Forelimb muscle (tissue), 1 donor: Measurements from ENCODE around the gene CAMK1. TPM values are rescaled to one million over a fixed set of nuclear protein-coding genes. Genes with fewer than 3 reads are reported as not detected.
"Not testable (repeated sequence)": the region's sequence is repeated elsewhere in the genome, so short reads cannot be mapped to it uniquely, and the experiment has no call there.

Source experiments
- DNase-seq: peaks from one replicate; pipeline ENCODE4 v3.0.0-alpha.2; 2013; ENCODE audit warnings: low read depth
- polyA plus RNA-seq: library from polyadenylated mRNA; unstranded; fragments of 120-200 nt; gene quantifications from one replicate; pipeline ENCODE4 v1.2.1, GENCODE V29; 2013; ENCODE audit not compliant: insufficient read length

Gene CAMK1
- polyA plus RNA-seq, 1 donor = 11.9 TPM

DNA sequence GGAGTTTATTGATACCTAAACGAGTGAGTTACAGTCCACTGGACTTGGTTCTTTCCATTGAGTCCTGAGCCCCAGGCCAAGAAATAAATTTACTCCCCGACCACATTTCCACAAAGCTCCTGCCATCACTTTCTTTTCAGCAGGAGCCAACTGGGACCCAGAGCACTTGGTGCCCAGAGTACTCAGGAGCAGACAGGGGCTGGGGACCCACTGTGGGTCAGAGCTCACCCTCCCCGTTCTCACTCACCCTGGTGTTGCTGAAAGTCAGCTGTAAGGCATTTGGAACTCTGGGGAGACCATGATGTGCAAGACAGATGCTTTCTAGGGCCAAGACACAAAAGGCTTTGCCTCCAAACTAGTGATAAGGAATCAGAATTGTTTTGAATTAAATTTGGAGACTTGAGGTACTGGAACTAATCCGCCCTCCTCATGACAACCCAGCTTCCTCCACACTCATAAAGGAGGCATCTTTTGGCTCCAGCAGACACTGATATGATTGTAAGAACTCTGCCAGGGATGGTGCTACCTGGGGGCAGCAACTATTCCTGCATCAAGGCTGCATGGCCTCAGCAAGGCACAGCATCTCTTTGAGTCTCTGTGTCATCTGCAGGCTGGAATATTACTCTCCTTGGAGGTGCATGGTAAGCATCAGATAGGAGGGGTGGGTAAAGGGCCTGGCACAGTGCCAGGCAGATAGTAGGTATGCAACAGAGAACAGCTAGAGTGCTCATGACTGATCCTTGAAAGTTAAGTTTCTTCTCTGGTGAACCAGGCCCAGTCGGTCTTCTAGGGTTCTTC, 7.3 kb upstream of the CAMK1 start:
- DNase-seq = no peak

DNA sequence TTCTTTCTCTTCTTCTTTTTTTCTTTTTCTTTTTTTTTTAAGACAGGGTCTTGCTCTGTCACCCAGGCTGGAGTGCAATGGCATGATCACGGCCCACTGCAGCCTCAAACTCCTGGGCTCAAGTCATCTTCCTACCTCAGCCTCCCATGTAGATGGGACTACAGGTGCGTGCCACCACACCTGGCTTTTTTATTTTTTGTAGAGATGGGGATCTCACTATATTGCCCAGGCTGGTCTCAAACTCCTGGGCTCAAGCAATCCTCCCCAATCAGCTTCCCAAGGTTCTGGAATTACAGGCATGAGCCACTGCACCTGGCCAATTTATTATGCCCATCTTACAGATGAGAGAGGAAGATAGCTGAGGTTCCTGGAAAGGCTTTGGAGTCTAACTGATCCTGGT, 1.3 kb upstream of the CAMK1 start:
- DNase-seq = not testable (repeated sequence)

DNA sequence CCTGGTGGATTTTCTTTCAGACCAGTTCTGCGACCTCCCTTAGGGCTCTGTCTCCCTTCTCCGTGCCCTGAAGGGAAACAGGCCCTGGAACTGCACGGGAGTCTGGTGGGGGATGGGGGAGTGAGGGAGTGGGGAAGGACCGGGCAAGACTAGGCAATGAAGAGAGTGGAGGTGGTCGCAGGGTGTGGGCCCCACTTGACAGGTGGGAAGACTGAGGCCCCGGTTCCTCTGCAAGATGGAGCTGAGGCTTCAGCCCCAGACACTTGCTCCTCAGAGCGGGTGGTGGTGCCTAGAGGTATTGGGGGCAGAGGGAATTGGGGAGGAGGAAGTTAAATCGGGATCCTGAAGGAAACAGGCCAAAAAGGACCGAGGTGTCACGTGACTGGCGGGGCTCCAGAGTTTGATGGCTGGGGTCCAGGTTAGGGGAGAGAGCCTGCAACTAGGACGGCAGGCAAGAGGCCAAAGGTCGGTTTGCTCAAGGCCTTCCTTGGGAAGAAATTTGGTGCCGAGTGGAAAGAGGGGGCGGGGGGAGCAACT, 597 bp upstream of the CAMK1 start:
- peak; percentile 47 for DNase-seq

DNA sequence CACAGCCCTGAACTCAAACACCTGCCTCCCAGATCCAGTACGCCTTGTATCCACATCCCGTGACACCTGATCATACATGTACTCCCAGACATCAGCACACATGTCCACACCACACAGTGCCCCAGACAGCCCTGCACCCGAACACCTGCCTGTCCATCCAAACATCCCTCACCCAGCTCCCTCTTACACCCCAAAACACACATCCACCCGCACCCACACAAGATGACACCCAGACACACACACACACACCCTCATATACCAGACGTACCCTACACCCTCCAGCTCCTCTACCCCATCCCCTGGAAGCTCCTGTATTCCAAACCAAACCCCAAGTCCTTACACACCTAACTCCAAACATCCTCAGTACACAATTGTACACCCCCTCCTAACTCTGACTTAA, 735 bp downstream of the CAMK1 start:
- DNase-seq = no peak

DNA sequence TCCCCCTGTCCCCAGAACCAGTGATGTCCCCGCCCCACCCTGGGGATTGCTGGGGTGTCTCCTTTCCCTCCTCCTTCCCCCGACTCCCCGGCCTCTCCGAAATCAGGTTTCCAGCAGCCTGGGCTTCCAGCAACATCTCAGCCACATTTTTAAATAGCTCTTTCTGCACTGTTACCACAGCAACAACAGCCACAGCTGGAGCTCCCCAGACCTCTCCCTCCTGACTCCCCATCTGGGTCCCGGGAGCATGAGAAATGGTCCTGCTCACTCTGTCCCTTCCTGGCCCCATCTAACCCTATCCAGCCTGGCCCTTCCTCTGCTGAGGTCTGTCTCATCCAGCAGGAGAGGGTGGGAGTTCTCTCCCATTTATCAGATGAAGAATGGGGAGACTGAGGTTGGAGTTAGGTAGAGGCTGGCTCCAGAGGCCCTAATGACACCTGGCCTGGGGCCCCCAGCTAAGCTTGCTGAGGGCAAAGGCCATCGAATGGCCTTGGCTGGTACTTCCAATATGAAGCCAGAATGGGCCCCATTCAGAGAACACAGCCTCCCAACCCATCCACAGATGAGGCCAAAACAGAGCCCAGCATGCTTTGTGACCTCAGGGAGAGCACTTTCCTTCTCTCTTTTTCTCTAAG, 1.5 kb downstream of the CAMK1 start:
- DNase-seq = no peak

DNA sequence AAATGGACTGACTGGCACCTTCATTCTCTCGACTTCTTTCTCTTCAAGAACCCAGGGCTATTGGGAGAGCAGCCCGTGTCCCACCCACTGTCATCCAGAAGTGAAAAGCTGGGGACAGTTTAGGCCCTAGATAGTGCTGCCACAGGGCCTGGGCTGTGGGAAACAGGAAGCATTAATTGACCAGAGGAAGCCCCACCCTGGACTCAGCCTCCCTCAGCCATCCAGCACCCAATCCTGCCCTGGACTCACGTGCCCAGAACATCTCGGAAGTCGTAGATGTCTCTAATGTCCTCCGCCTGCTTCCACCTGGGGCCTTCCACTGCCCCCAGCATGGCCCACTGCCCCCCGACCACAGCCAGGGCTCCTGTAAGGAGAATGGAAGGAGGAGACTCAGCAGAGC, 2.3 kb downstream of the CAMK1 start:
- no peak for DNase-seq

DNA sequence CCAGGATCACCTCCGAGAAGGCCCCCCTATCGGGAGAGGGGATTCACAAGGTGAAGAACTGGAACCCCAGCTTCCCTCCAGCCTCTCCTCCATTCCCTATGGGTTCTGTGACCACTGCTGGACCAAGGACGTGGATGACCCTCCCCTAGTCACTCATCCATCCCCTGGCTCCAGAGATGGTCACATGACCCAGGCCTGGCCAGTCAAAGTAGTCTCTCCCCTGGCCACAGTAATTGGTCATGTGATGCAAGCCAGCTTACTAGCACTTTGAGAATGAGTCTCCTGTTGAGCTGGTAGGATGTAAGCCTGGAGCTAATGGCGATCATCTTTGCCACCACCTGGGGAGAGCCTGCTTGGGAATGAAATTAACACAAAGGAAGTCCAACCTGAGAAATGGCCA, 3.9 kb downstream of the CAMK1 start:
- DNase-seq = no peak

DNA sequence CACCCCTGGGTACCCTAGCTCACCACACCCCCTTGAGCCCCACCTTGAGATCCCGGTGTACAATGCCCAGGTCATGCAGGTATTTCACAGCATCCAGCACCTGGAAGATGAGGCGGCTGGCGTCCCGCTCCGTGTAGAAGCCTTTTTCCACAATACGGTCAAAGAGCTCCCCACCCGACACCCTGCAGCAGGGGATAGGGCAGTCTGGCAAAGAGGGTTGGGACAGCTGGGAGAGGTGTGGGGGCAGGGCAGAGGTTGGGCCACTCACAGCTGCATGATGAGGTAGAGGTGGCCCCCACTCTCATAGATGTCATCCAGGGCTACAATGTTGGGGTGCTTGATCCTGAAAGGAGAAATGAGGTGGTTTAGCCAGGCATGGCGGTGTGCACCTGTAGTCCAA, 6.9 kb downstream of the CAMK1 start:
- DNase-seq = no peak

DNA sequence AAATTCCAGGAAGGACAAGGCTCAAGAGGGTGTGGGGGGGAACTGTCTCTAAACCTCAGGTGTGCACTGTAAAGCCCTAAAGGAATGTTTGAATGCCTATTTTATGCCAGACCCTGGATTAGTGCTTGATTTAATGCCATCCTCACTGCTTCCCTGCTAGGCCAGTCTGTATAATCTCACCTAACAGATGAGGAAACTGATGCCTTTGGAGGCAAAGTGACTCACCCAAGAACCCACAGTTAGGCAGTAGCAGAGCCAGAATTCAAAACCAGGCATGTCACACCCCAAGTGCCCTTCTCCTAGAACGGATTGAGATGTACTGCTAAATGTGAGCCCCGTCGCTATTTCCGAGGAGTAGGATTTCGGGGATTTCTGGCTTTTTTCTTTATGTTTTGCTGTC, 7.8 kb downstream of the CAMK1 start:
- no peak for DNase-seq

DNA sequence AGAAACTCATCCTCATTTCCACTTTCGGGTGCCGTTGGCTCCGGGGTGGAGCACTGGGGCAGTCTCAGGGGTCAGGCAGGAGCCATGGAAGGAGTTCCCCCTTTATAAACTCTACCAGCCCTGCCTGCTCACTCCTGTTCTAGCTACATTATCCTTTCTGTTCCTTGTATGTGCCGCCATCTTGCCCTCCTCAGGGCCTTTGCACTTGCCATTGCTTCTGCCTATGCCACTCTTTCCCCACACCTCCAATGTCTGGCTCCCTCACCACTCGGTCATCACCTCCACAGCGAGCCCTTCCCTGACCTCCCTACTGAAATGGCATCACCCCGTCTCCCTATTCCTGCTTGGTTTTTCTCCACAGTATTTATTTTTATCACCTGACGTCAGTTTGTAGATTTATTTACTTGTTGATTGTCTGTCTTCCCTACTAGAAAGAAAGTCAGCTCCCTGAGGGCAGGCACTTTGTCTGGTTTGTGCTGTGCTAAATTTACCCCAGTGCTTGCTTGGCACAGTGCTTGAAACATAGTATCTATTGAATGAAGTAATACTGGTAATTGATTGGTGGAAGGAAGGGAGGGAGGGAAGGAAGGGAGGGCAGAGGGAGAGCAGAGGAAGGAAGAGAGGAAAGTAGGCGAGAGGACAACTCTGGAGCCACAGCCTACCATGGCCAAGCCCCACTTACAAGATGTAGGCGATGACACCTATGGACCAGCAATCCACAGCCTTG, 8.8 kb downstream of the CAMK1 start:
- no peak for DNase-seq

DNA sequence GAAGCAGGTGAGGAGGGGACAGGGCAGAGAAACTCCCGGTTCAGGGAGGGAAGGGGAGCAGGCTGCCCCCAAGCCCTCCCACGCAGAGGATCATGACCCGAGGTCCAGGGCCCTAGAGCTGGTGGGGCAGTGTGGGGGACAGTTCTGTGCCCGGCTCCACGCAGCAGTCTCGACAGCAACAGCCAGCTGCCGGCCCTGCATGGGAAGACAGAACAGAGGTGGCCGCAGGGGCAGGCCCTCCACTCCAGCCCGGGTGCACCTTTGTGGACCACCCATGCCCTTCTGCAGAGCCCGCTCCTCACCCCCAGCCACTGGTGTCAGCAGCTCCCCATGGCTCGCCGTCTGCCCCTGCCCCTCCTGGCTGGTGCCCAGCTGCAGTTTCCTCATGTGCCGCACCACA, 12.3 kb downstream of the CAMK1 start:
- DNase-seq = no peak

DNA sequence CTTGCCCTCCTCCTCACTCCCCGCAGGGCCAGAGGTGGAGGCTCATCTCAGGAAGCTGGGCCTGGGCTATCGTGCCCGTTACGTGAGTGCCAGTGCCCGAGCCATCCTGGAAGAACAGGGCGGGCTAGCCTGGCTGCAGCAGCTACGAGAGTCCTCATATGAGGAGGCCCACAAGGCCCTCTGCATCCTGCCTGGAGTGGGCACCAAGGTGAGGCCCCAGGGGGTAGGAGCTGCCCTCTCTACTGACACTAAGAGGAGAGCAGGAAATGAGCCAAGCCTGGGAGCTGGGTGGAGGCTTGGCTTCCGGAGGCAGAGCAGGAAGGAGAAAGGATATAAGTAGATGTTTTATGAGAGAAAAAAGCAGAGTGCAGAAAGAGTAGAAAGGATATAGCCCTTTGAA, 15.1 kb downstream of the CAMK1 start:
- DNase-seq = no peak

DNA sequence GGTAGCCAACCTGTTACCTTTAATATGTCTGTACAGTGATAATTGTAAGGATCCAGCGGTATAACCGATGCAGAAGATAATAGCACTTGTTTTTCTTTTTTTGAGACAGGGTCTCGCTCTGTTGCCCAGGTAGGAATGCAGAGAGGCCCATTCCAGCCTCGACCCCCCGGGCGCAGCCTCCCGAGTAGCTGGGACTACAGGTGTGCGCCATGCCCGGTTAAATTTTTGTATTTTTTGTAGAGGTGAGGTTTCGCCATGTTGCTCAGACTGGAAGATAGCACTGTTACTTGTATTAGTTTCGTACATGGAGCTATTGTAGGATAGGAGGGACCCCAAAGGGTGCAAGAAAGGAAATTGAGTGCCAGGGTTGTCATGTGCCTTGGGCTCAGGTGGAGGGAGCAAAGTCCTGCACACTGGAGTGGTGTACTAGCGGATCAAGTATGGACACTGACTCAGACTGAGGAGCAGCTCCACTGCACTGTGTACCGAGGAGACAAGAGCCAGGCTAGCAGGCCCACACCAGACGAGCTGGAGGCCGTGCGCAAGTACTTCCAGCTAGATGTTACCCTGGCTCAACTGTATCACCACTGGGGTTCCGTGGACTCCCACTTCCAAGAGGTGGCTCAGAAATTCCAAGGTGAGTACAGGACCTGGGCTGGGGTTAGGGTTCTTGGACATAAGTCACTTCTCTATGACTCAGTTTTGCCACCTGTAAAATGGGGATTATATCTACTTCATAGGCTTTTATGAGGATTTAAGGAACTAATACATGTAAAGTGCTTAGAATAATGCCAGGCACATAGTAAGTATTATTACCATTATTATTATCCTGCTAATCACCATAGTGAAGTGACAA, 19.0 kb downstream of the CAMK1 start:
- no peak for DNase-seq

DNA sequence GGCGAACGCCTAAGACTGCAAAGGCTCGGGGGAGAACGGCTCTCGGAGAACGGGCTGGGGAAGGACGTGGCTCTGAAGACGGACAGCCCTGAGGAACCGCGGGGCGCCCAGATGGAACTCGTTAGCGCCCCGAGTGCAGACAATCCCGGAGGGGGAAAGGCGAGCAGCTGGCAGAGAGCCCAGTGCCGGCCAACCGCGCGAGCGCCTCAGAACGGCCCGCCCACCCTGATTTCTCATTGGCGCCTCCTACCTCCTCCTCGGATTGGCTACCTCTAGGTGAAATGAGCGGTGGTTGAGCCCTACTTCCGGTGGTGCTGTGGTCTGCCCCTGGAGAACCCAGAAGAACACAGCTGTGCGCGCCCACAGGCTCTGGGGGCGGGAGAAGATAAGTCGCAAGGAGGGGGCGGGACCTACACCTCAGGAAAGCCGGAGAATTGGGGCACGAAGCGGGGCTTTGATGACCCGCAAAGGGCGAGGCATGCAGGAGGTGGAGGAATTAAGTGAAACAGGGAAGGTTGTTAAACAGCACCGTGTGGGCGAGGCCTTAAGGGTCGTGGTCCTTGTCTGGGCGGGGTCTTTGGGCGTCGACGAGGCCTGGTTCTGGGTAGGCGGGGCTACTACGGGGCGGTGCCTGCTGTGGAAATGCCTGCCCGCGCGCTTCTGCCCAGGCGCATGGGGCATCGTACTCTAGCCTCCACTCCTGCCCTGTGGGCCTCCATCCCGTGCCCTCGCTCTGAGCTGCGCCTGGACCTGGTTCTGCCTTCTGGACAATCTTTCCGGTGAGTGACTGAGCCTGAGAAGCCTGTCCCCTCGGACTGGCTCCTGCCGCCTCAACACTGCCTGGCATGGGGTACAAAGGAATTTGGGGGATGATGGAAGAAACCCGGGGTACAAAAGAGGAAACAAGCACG, 19.8 kb downstream of the CAMK1 start, which contains the start of gene OGG1:
Gene OGG1 (plus strand): TSS at position 308 of the 911 bp plus-strand sequence. CDS start 335 bp downstream, at position 643.
- DNase-seq = peak; percentile 91

DNA sequence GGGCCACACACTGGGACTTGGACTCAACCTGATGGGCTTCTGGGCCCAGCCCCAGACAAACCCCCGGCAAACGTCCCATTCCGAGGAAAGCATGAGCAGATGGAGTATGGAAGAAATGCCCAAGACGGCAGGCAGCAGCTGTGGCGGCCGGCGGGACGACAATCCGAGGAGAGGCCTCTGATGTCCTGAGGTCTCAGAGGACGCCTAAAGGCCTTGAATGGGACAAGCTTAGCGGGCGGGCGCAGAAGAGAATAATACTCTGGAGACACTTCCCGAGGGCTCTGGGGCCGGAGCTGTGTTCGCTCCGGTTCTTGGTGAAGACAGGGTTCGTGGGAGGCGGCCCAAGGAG, 20.5 kb downstream of the CAMK1 start:
- DNase-seq = no peak

DNA sequence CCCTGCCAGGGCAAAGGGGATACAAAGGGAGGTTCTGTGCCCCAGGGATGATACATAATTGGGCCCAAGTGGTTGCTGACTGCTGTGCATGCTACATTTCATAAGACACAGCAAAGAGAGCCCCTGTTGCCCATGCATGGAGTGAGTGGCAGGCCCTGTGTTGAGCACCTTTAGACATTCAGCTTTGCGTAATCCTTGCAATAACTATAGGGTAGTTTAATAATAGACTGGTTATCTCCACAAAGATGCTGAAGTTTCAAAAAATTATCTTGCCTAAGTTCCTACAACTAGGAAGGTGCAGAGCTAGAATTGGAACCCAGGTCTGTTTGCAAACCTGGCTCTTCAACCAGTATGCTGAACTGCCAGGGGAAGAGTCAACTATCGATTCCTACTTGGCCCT, 21.7 kb downstream of the CAMK1 start:
- DNase-seq = no peak

DNA sequence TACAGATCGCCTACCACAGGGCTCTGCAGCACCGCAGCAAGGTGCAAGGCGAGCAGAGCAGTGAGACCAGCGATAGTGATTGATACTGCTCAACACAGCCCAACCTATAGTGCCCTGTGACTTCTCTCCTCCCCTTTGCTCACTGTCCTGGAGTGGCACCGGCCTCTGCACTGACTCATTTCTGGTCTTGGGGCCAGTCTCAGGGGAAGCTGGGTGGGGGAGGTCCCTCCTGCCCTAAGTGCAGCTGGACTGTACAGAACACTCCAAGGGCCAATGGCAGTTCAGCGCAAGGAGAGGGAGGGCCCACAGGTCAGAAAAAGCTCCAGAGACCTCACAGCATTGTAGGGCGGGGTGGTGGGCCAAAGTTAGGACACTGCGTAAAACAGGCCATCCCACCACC, 22.5 kb downstream of the CAMK1 start:
- no peak for DNase-seq

DNA sequence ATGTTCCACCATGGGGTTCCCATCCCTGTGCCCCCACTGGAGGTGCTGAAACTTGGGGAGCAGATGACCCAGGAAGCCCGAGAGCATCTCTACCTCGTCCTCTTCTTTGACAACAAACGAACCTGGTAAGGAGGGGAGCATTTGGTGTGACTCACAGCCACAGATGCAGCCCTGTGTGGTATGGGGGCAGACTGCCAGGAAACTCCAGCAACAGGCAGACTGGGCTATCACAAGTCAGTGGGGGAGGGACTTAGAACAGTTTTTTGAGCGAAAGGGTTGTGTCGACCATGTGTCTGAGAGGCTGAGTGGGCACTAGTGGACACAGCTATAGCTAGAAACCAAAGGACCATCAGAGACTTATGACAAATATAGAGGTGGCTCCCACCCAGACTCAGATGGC, 23.4 kb downstream of the CAMK1 start:
- no peak for DNase-seq

DNA sequence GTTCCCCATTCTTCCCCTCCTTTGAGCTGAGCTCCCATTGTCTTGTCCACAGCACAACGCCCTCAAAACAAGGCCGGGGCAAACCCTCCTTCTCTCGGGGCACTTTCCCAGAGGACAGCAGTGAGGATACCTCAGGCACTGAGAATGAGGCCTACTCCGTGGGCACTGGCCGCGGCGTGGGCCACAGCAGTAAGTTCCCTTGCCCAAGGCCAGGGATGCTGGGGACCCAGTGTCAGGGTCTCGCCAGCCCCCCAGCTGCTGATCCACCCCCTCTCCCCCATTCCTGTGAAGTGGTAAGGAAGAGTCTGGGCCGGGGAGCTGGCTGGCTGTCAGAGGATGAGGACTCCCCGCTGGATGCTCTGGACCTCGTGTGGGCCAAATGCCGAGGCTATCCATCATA, 24.2 kb downstream of the CAMK1 start:
- DNase-seq = no peak

DNA sequence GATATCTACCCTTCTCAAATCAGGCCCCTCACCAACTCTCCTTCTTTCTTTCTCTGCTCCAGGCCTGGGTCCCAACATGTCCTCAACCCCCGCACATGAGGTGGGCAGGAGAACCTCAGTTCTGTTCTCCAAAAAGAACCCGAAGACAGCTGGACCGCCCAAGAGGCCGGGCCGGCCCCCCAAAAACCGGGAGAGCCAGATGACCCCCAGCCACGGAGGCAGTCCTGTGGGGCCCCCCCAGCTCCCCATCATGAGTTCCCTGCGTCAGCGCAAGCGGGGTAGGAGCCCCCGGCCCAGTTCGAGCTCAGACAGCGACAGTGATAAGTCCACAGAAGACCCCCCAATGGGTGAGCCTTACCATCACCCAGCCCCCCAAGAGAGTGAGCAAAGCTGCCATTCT, 25.6 kb downstream of the CAMK1 start:
- no peak for DNase-seq

DNA sequence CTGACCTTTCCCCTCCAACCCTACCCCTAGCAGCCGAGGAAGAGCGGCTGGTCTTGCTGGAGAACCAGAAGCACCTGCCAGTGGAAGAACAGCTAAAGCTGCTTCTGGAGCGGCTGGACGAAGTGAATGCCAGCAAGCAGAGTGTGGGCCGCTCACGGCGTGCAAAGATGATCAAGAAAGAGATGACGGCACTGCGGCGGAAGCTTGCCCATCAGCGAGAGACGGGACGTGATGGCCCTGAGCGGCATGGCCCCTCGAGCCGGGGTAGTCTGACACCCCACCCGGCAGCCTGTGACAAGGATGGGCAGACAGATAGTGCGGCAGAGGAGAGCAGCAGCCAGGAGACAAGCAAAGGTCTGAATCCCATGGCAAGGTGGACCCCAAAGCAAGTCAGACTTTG, 26.2 kb downstream of the CAMK1 start:
- no peak for DNase-seq
